Liver (tissue), 10 donors: ENCODE measurements around the gene TNNI3. TPM values are rescaled to one million over a fixed set of nuclear protein-coding genes. Genes with fewer than 3 reads are reported as not detected.

Experiments used
- DNase-seq: peaks from one replicate; pipeline ENCODE4 v3.0.0-alpha.2; 2017; ENCODE audit warnings: low spot score
- H3K27ac ChIP-seq, 2 donors: one replicate each; pipeline ENCODE4 v1.7.0; 2013; ENCODE audit warnings: inconsistent platforms in 2 of 2, low read length in 2 of 2, control low read depth in 1 of 2, low read depth in 1 of 2, mild to moderate bottlenecking in 1 of 2
- H3K27me3 ChIP-seq, 4 donors: one replicate each; pipeline versions ENCODE4 v1.6.1 to v1.7.0; 2013; ENCODE audit warnings: low read length in 3 of 4, inconsistent platforms in 1 of 4, mild to moderate bottlenecking in 1 of 4, moderate library complexity in 1 of 4; ENCODE audit not compliant: control insufficient read depth in 4 of 4, insufficient read depth in 4 of 4
- H3K36me3 ChIP-seq, 4 donors: one replicate each; pipeline versions ENCODE4 v1.6.1 to v1.7.0; 2013; ENCODE audit warnings: low read length in 3 of 4, mild to moderate bottlenecking in 3 of 4, low read depth in 1 of 4, moderate library complexity in 1 of 4; ENCODE audit not compliant: control insufficient read depth in 4 of 4, insufficient read depth in 3 of 4
- H3K4me1 ChIP-seq, 4 donors: one replicate each; pipeline versions ENCODE4 v1.6.1 to v1.7.0; 2013; ENCODE audit warnings: low read length in 3 of 4, mild to moderate bottlenecking in 3 of 4, moderate library complexity in 1 of 4; ENCODE audit not compliant: control insufficient read depth in 4 of 4, insufficient read depth in 4 of 4
- H3K4me3 ChIP-seq, 3 donors: one replicate each; pipeline versions ENCODE4 v1.6.1 to v1.7.0; 2013; ENCODE audit warnings: low read length in 3 of 3, control low read depth in 1 of 3, low read depth in 1 of 3, mild to moderate bottlenecking in 1 of 3
- H3K9ac ChIP-seq, 2 donors: one replicate each; pipeline ENCODE4 v1.7.0; 2013; ENCODE audit warnings: low read length in 2 of 2, mild to moderate bottlenecking in 2 of 2, moderate library complexity in 2 of 2, control low read depth in 1 of 2, low read depth in 1 of 2
- H3K9me3 ChIP-seq, 4 donors: one replicate each; pipeline versions ENCODE4 v1.6.1 to v1.7.0; 2013; ENCODE audit warnings: low read length in 3 of 4; ENCODE audit not compliant: control insufficient read depth in 4 of 4
- FOXA1 ChIP-seq: IDR thresholded peaks from 2 replicates; pipeline ENCODE4 v1.6.1; 2016; ENCODE audit warnings: antibody characterized with exemption
- FOXA2 ChIP-seq: IDR thresholded peaks from 2 replicates; pipeline ENCODE4 v1.6.1; 2016; ENCODE audit warnings: antibody characterized with exemption
- HNF4A ChIP-seq, 2 donors: conservative IDR thresholded peaks; 2 replicates each; pipeline ENCODE4 v1.6.1; 2016; ENCODE audit warnings: antibody characterized with exemption in 2 of 2, mild to moderate bottlenecking in 2 of 2
- JUND ChIP-seq, 2 donors: IDR thresholded peaks; 2 replicates each; pipeline ENCODE4 v1.6.1; 2016; ENCODE audit warnings: antibody characterized with exemption in 2 of 2
- RAD21 ChIP-seq, 2 donors: IDR thresholded peaks; 2 replicates each; pipeline ENCODE4 v1.6.1; 2016; ENCODE audit warnings: antibody characterized with exemption in 2 of 2, mild to moderate bottlenecking in 2 of 2
- RXRA ChIP-seq, 2 donors: IDR thresholded peaks; 2 replicates each; pipeline ENCODE4 v1.6.1; 2017 to 2018; ENCODE audit warnings: antibody characterized with exemption in 2 of 2, mild to moderate bottlenecking in 1 of 2
- SP1 ChIP-seq: IDR thresholded peaks from 2 replicates; pipeline ENCODE4 v1.6.1; 2018; ENCODE audit warnings: antibody characterized with exemption, mild to moderate bottlenecking
- TAF1 ChIP-seq: conservative IDR thresholded peaks from 2 replicates; pipeline ENCODE4 v1.6.1; 2016; ENCODE audit warnings: antibody characterized with exemption, mild to moderate bottlenecking
- YY1 ChIP-seq: IDR thresholded peaks from 2 replicates; pipeline ENCODE4 v1.6.1; 2016; ENCODE audit warnings: antibody characterized with exemption, mild to moderate bottlenecking
- WGBS: extraction: QIAGEN DNeasy Blood & Tissue Kit; methylation state at CpG from one replicate; pipeline ENCODE4 v1.1.7; 2013; 5-methylcytosine and 5-hydroxymethylcytosine counted together
- polyA plus RNA-seq, 2 donors: library from polyadenylated mRNA; stranded (reverse) in 1 of 2; unstranded in 1 of 2; fragments of 200-250 nt in 1 of 2; fragments of >200 nt in 1 of 2; fragmentation: Nextera tagmentation in 1 of 2; extraction: Ambion mirVana in 1 of 2; gene quantifications; one replicate each; pipeline versions ENCODE4 v1.2.1 to v1.2.3, GENCODE V29; 2013 to 2015
- small RNA-seq: library from RNA; depleted of rRNA; stranded (forward); fragments of <200 nt; gene quantifications from one replicate; pipeline ENCODE3, GENCODE V24; 2014
- total RNA-seq, 2 donors: library from RNA; depleted of rRNA; stranded (reverse); fragments of >200 nt; gene quantifications; one replicate each; pipeline ENCODE4 v1.2.3, GENCODE V29; 2014
- TF ChIP-seq, protein P1 (sequence below): IDR thresholded peaks from 2 replicates; pipeline ENCODE4 v1.6.1; 2016; ENCODE audit warnings: antibody characterized with exemption
- TF ChIP-seq, protein P2 (sequence below): IDR thresholded peaks from 2 replicates; pipeline ENCODE4 v1.6.1; 2016; ENCODE audit warnings: antibody characterized with exemption, mild to moderate bottlenecking
- TF ChIP-seq, protein P3 (sequence below): IDR thresholded peaks from 2 replicates; pipeline ENCODE4 v1.6.1; 2016; ENCODE audit warnings: antibody characterized with exemption
- donor health status: healthy.
- donor health status: healthy.
- donor health status: healthy.
- donor health status: healthy.
- donor health status: healthy.

Gene TNNI3
- total and polyA plus RNA-seq, 4 donors: not detected

DNA sequence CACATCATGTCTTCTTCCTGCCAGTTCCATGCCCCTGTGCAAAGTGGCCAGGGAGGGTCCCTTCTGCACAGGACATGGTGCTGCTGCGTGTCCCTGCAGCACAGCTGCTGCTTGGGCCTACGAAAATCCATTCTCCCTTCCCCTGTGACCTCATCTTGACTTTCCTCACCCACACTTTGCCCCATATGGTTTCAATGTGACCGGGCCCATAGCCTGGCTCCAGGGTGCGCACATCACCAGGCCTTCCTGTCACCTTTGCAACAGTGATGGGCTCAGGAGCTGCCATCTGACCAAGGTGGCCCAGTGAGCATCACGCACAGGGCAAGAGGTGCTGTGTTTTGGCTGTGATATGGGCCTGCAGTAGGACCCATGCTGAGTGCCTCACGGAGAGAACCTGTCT is 50.9 kb downstream of the TNNI3 start:
- H3K27ac ChIP-seq: no peak overlapping the region
- H3K9ac ChIP-seq: no peak overlapping the region
- WGBS: 97% methylated on average over 6 of the region's 6 CpGs
- DNase-seq: no peak
- no peaks in the 10 kb centered on the region for H3K9me3 ChIP-seq
- no peaks in the 10 kb centered on the region for H3K27me3 ChIP-seq
- H3K36me3 ChIP-seq: peaks cover 7 to 39% (median 13%) of the 10 kb centered on the region in 4 donors
- H3K4me1 ChIP-seq: no peaks in the 10 kb centered on the region
- H3K4me3 ChIP-seq: no peak overlapping the region
- no peak for TF ChIP-seq SP1

DNA sequence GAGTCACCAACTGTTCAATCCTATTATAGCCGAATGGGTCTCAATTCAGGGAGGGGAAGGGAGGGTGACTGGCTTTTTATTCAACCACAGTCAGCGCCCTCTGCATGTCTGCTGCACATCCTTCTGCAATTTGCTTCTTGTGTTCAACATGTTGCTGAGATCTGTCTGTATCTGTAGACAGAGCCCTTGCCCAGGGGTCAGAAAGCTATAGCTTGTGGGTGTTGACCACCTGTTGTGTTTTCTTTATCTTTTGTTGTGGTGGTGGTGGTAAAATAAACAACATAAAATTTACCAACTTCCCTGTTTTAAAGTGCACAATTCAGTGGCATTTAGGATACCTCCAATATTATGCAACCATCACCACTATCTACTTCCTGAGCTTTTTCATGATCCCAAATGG is 52.3 kb downstream of the TNNI3 start:
- Histone ChIP-seq H3K27ac (no peak overlapping the region), H3K9ac (no peak overlapping the region), H3K9me3 (no peaks in the 10 kb centered on the region), H3K36me3 (peaks cover 7 to 40% (median 12%) of the 10 kb centered on the region in 4 donors), H3K4me1 (no peaks in the 10 kb centered on the region), H3K27me3 (no peaks in the 10 kb centered on the region), H3K4me3 (no peak overlapping the region)
- 98% methylated on average over 2 of the region's 2 CpGs for WGBS
- DNase-seq: no peak
- no peak for TF ChIP-seq TAF1
- no peak for TF ChIP-seq FOXA2
- TF ChIP-seq, protein P1, sequence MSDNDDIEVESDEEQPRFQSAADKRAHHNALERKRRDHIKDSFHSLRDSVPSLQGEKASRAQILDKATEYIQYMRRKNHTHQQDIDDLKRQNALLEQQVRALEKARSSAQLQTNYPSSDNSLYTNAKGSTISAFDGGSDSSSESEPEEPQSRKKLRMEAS: no peak
- TF ChIP-seq HNF4A (conservative IDR thresholded peaks at IDR 0.05): no peak

DNA sequence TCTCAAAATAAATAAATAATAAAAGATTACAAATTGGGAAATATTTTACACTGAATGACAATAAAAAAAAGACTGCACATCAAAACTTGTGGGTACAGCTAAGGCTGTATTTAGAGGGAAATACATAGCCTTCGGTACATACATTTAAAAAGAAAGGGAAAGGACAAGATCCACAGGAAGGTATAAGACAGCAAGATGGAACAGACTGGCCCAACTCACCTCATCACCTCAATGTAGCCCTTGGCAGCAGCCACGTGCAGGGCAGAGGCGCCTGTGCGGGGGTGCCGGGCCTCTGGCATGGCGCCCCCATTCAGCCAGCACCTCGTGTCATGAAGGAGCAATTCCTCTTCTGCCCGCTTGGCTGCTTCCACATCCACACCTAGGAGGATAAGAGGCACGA is 54.3 kb downstream of the TNNI3 start:
- no peak overlapping the region for H3K4me3 ChIP-seq
- H3K9ac ChIP-seq: no peak overlapping the region
- no peak for DNase-seq
- no peaks in the 10 kb centered on the region for H3K4me1 ChIP-seq
- 98% methylated on average over 9 of the region's 9 CpGs for WGBS
- no peaks in the 10 kb centered on the region for H3K9me3 ChIP-seq
- no peak overlapping the region for H3K27ac ChIP-seq
- H3K36me3 ChIP-seq: peaks cover 7 to 35% (median 8%) of the 10 kb centered on the region in 4 donors
- TF ChIP-seq RAD21 (IDR thresholded peaks at IDR 0.05) (no peak), HNF4A (conservative IDR thresholded peaks at IDR 0.05) (no peak), JUND (IDR thresholded peaks at IDR 0.05) (no peak), RXRA (IDR thresholded peaks at IDR 0.05) (no peak), YY1 (no peak), FOXA1 (no peak), TAF1 (no peak)
- TF ChIP-seq, protein P2, sequence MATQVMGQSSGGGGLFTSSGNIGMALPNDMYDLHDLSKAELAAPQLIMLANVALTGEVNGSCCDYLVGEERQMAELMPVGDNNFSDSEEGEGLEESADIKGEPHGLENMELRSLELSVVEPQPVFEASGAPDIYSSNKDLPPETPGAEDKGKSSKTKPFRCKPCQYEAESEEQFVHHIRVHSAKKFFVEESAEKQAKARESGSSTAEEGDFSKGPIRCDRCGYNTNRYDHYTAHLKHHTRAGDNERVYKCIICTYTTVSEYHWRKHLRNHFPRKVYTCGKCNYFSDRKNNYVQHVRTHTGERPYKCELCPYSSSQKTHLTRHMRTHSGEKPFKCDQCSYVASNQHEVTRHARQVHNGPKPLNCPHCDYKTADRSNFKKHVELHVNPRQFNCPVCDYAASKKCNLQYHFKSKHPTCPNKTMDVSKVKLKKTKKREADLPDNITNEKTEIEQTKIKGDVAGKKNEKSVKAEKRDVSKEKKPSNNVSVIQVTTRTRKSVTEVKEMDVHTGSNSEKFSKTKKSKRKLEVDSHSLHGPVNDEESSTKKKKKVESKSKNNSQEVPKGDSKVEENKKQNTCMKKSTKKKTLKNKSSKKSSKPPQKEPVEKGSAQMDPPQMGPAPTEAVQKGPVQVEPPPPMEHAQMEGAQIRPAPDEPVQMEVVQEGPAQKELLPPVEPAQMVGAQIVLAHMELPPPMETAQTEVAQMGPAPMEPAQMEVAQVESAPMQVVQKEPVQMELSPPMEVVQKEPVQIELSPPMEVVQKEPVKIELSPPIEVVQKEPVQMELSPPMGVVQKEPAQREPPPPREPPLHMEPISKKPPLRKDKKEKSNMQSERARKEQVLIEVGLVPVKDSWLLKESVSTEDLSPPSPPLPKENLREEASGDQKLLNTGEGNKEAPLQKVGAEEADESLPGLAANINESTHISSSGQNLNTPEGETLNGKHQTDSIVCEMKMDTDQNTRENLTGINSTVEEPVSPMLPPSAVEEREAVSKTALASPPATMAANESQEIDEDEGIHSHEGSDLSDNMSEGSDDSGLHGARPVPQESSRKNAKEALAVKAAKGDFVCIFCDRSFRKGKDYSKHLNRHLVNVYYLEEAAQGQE: no peak
- TF ChIP-seq, protein P3, sequence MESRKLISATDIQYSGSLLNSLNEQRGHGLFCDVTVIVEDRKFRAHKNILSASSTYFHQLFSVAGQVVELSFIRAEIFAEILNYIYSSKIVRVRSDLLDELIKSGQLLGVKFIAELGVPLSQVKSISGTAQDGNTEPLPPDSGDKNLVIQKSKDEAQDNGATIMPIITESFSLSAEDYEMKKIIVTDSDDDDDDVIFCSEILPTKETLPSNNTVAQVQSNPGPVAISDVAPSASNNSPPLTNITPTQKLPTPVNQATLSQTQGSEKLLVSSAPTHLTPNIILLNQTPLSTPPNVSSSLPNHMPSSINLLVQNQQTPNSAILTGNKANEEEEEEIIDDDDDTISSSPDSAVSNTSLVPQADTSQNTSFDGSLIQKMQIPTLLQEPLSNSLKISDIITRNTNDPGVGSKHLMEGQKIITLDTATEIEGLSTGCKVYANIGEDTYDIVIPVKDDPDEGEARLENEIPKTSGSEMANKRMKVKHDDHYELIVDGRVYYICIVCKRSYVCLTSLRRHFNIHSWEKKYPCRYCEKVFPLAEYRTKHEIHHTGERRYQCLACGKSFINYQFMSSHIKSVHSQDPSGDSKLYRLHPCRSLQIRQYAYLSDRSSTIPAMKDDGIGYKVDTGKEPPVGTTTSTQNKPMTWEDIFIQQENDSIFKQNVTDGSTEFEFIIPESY: no peak
- no peaks in the 10 kb centered on the region for H3K27me3 ChIP-seq

Small RNAs within 50 kb of the gene (small RNA-seq; reads per million reads assigned to genes)
- gene MIR7975 (not detected), gene RF01210 (not detected)

Other genes with a start within 250 kb of the TNNI3 start
- gene NLRP7, start 210.2 kb downstream of the TNNI3 start, total RNA-seq: not detected
- gene NLRP7, start 210.2 kb downstream of the TNNI3 start, polyA plus RNA-seq: not detected
- gene NLRP2, start 191.4 kb downstream of the TNNI3 start, total RNA-seq: 1 to 10 TPM in 1 of 2 donors, under 1 TPM in 1; 0.59 to 2.2 TPM
- gene NLRP2, start 191.4 kb downstream of the TNNI3 start, polyA plus RNA-seq: under 1 TPM; 0.18 to 0.32 TPM
- 1 to 10 TPM in 1 of 2 donors, under 1 TPM in 1; 0.17 to 1.4 TPM for gene GP6, start 119.5 kb downstream of the TNNI3 start, total RNA-seq
- under 1 TPM; 0.13 to 0.16 TPM for gene GP6, start 119.5 kb downstream of the TNNI3 start, polyA plus RNA-seq
- gene RDH13, start 94.6 kb downstream of the TNNI3 start, total RNA-seq: 10 to 100 TPM in 1 of 2 donors, 1 to 10 TPM in 1; 8.9 to 11.7 TPM
- gene RDH13, start 94.6 kb downstream of the TNNI3 start, polyA plus RNA-seq: 10 to 100 TPM in 1 of 2 donors, 1 to 10 TPM in 1; 9.0 to 10.1 TPM
- gene EPS8L1, start 81.9 kb downstream of the TNNI3 start, total RNA-seq: 1 to 10 TPM in 1 of 2 donors, under 1 TPM in 1; 0.65 to 1.5 TPM
- gene EPS8L1, start 81.9 kb downstream of the TNNI3 start, polyA plus RNA-seq: 1 to 10 TPM in 1 of 2 donors, under 1 TPM in 1; 0.40 to 1.1 TPM
- 10 to 100 TPM; 20.3 to 29.5 TPM for gene PPP1R12C, start 40.1 kb downstream of the TNNI3 start, total RNA-seq
- 10 to 100 TPM in 1 of 2 donors, 1 to 10 TPM in 1; 7.4 to 35.8 TPM for gene PPP1R12C, start 40.1 kb downstream of the TNNI3 start, polyA plus RNA-seq
- gene TNNT1, start 8.5 kb downstream of the TNNI3 start, total RNA-seq: under 1 TPM in 1 of 2 donors, not detected in 1; 0.28 TPM
- under 1 TPM in 1 of 2 donors, not detected in 1; 0.15 TPM for gene TNNT1, start 8.5 kb downstream of the TNNI3 start, polyA plus RNA-seq
- gene DNAAF3, start 8.9 kb upstream of the TNNI3 start, total RNA-seq: under 1 TPM; 0.23 to 0.50 TPM
- under 1 TPM; 0.18 to 0.64 TPM for gene DNAAF3, start 8.9 kb upstream of the TNNI3 start, polyA plus RNA-seq
- gene SYT5, start 22.6 kb upstream of the TNNI3 start, total RNA-seq: under 1 TPM in 1 of 2 donors, not detected in 1; under 0.01 TPM
- not detected for gene SYT5, start 22.6 kb upstream of the TNNI3 start, polyA plus RNA-seq
- gene PTPRH, start 51.8 kb upstream of the TNNI3 start, total RNA-seq: 10 to 100 TPM in 1 of 2 donors, 1 to 10 TPM in 1; 3.1 to 18.5 TPM
- gene PTPRH, start 51.8 kb upstream of the TNNI3 start, polyA plus RNA-seq: 10 to 100 TPM in 1 of 2 donors, 1 to 10 TPM in 1; 4.3 to 20.4 TPM
- gene TMEM86B, start 71.0 kb upstream of the TNNI3 start, total RNA-seq: 10 to 100 TPM in 1 of 2 donors, 1 to 10 TPM in 1; 4.8 to 13.7 TPM
- gene TMEM86B, start 71.0 kb upstream of the TNNI3 start, polyA plus RNA-seq: 10 to 100 TPM; 19.4 to 20.1 TPM
- 10 to 100 TPM; 24.6 to 40.1 TPM for gene PPP6R1, start 101.3 kb upstream of the TNNI3 start, total RNA-seq
- gene PPP6R1, start 101.3 kb upstream of the TNNI3 start, polyA plus RNA-seq: 10 to 100 TPM in 1 of 2 donors, 1 to 10 TPM in 1; 5.5 to 20.4 TPM
- 10 to 100 TPM in 1 of 2 donors, 1 to 10 TPM in 1; 9.4 to 11.6 TPM for gene HSPBP1, start 122.4 kb upstream of the TNNI3 start, total RNA-seq
- 10 to 100 TPM; 15.3 to 31.6 TPM for gene HSPBP1, start 122.4 kb upstream of the TNNI3 start, polyA plus RNA-seq
- under 1 TPM; 0.42 to 0.65 TPM for gene BRSK1, start 126.3 kb upstream of the TNNI3 start, total RNA-seq
- gene BRSK1, start 126.3 kb upstream of the TNNI3 start, polyA plus RNA-seq: under 1 TPM in 1 of 2 donors, not detected in 1; 0.10 TPM
- 1 to 10 TPM; 2.1 to 3.3 TPM for gene TMEM150B, start 167.6 kb upstream of the TNNI3 start, total RNA-seq
- 1 to 10 TPM in 1 of 2 donors, under 1 TPM in 1; 0.81 to 1.8 TPM for gene TMEM150B, start 167.6 kb upstream of the TNNI3 start, polyA plus RNA-seq
- 10 to 100 TPM in 1 of 2 donors, 1 to 10 TPM in 1; 3.9 to 11.6 TPM for gene KMT5C, start 182.1 kb upstream of the TNNI3 start, total RNA-seq
- 1 to 10 TPM; 1.1 to 2.1 TPM for gene KMT5C, start 182.1 kb upstream of the TNNI3 start, polyA plus RNA-seq
- gene COX6B2, start 197.0 kb upstream of the TNNI3 start, total RNA-seq: not detected
- not detected for gene COX6B2, start 197.0 kb upstream of the TNNI3 start, polyA plus RNA-seq
- not detected for gene GARIN5B, start 205.5 kb upstream of the TNNI3 start, total RNA-seq
- gene GARIN5B, start 205.5 kb upstream of the TNNI3 start, polyA plus RNA-seq: not detected
- not detected for gene IL11, start 212.7 kb upstream of the TNNI3 start, total RNA-seq
- not detected for gene IL11, start 212.7 kb upstream of the TNNI3 start, polyA plus RNA-seq
- gene TMEM190, start 219.1 kb upstream of the TNNI3 start, total RNA-seq: not detected
- gene TMEM190, start 219.1 kb upstream of the TNNI3 start, polyA plus RNA-seq: not detected
- under 1 TPM; 0.08 to 0.47 TPM for gene TMEM238, start 226.6 kb upstream of the TNNI3 start, total RNA-seq
- under 1 TPM; 0.47 to 0.54 TPM for gene TMEM238, start 226.6 kb upstream of the TNNI3 start, polyA plus RNA-seq
- gene RPL28, start 228.2 kb upstream of the TNNI3 start, total RNA-seq: 100 to 1,000 TPM; 116 to 150 TPM
- 100 to 1,000 TPM; 177 to 535 TPM for gene RPL28, start 228.2 kb upstream of the TNNI3 start, polyA plus RNA-seq